Measurements from ENCODE around the gene SLC16A3.

DNA sequence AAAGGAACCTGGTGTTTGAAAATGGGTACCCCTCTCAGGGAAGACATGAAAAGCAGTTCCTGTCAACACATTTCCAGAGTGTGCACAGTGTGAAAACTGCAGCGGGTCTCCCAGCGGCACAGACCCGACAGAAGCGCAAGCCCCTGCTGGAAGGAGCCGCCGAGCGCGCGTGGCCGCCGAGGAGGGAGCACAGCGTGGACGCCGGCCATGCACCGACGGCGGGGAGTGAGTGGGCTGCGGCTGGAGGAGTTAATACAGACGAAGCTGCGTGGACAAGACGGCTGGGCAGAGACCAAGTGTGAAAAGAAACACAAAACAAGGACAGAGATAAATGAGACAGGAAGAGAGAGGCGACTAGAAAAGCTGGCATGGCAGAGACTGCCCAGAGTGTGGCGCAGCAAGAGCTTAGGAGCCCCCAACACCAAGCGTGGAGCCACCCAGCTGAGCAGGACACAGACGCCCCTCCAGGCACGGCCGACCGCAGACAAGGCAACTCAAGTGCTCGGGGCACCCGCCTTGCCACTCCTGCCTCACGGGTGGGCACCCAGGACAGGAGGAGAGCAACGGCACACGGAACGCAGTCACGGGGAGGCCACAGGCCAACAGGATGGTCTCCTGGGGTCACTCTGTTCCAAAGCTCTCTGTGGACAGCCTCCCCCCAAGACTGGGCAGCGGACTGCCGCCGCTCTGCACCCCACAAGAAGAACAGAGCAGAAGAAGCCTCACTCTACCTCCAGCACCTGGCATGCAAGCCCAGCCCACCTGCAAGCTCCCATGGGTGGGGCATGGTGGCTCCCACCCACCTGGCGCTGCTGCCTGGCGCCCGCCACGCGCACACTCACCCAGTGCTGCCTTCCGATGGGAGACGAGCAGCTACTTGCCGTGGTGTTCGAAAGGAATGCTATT lies 16.5 kb downstream of the SLC16A3 start:
- TF ChIP-seq, protein P1, sequence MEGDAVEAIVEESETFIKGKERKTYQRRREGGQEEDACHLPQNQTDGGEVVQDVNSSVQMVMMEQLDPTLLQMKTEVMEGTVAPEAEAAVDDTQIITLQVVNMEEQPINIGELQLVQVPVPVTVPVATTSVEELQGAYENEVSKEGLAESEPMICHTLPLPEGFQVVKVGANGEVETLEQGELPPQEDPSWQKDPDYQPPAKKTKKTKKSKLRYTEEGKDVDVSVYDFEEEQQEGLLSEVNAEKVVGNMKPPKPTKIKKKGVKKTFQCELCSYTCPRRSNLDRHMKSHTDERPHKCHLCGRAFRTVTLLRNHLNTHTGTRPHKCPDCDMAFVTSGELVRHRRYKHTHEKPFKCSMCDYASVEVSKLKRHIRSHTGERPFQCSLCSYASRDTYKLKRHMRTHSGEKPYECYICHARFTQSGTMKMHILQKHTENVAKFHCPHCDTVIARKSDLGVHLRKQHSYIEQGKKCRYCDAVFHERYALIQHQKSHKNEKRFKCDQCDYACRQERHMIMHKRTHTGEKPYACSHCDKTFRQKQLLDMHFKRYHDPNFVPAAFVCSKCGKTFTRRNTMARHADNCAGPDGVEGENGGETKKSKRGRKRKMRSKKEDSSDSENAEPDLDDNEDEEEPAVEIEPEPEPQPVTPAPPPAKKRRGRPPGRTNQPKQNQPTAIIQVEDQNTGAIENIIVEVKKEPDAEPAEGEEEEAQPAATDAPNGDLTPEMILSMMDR (IDR thresholded peaks at IDR 0.05): no peak
- no peak for TF ChIP-seq EZH2phosphoT487 (IDR thresholded peaks at IDR 0.05)
- TF ChIP-seq EZH2 (IDR thresholded peaks at IDR 0.05): no peak

Data from neural progenitor cell (in vitro differentiated cells).